ENCODE measurements around the gene ACAA2. TPM values are rescaled to one million over a fixed set of nuclear protein-coding genes. Genes with fewer than 3 reads are reported as not detected.
"Not testable (repeated sequence)": the region's sequence is repeated elsewhere in the genome, so short reads cannot be mapped to it uniquely, and the experiment has no call there.

Gene ACAA2
- total and polyA plus RNA-seq, 5 experiments from 2014 or later: 27.2 to 106 (median 59.7) TPM

GRCh38 chr18:49843131-49843530, 29.8 kb upstream of the ACAA2 start:
- no peak overlapping the region for H3K27ac Mint-ChIP-seq
- H3K4me3 Mint-ChIP-seq: no peak overlapping the region
- ATAC-seq (no peak), DNase-seq (no peak)
- H3K36me3 Mint-ChIP-seq: peaks cover 0 to 3% (median 0%) of the 10 kb centered on the region in 3 donors
- POLR2A ChIA-PET: no interaction called here
- H3K4me1 Mint-ChIP-seq: peaks cover 0 to 3% (median 0%) of the 10 kb centered on the region in 4 donors
- peaks cover 0 to 10% (median 0%) of the 10 kb centered on the region in 9 donors for H3K9me3 Mint-ChIP-seq
- peaks cover 0 to 17% (median 4%) of the 10 kb centered on the region in 5 donors for H3K27me3 Mint-ChIP-seq

- no peak overlapping the region for H3K4me3 Mint-ChIP-seq
- H3K27me3 Mint-ChIP-seq: peaks cover 0 to 13% (median 0%) of the 10 kb centered on the region in 5 donors
- POLR2A ChIA-PET: no interaction called here
- peaks cover 0 to under 1% (median 0%) of the 10 kb centered on the region in 3 donors for H3K36me3 Mint-ChIP-seq
- DNase-seq (no peak), ATAC-seq (no peak)
- peaks cover 0 to 3% (median 0%) of the 10 kb centered on the region in 4 donors for H3K4me1 Mint-ChIP-seq
- no peak overlapping the region for H3K27ac Mint-ChIP-seq
- H3K9me3 Mint-ChIP-seq: peaks cover 0 to 10% (median 0%) of the 10 kb centered on the region in 9 donors
These were observed 29.3 kb upstream of the ACAA2 start for GRCh38 chr18:49842656-49843055.

GRCh38 chr18:49841236-49842217, 28.2 kb upstream of the ACAA2 start:
- Mint-ChIP-seq H3K36me3 (no peaks in the 10 kb centered on the region), H3K4me1 (peaks cover 0 to 3% (median 0%) of the 10 kb centered on the region in 4 donors), H3K27me3 (peaks cover 0 to 1% (median 0%) of the 10 kb centered on the region in 5 donors), H3K9me3 (peaks cover 0 to 10% (median 0%) of the 10 kb centered on the region in 9 donors), H3K4me3 (no peak overlapping the region), H3K27ac (peak overlapping the region in 2 of 10 donors; percentile 33 to 39)
- POLR2A ChIA-PET: interaction anchor here (0.6 kb wide), 1 partner anchor 478 kb away, joined by 3 read pairs; no protein-coding TSS in a partner anchor
- DNase-seq (no peak), ATAC-seq (no peak)

GRCh38 chr18:49839012-49839411, 25.7 kb upstream of the ACAA2 start:
- ATAC-seq (no peak), DNase-seq (no peak)
- H3K4me3 Mint-ChIP-seq: no peak overlapping the region
- H3K27me3 Mint-ChIP-seq: no peaks in the 10 kb centered on the region
- H3K9me3 Mint-ChIP-seq: peaks cover 0 to 10% (median 0%) of the 10 kb centered on the region in 9 donors
- POLR2A ChIA-PET: no interaction called here
- no peaks in the 10 kb centered on the region for H3K36me3 Mint-ChIP-seq
- peaks cover 0 to 3% (median 0%) of the 10 kb centered on the region in 4 donors for H3K4me1 Mint-ChIP-seq
- peak overlapping the region in 1 of 10 donors; percentile 24 for H3K27ac Mint-ChIP-seq

- ATAC-seq (no peak), DNase-seq (no peak)
- Mint-ChIP-seq H3K27ac (peak overlapping the region in 1 of 10 donors; percentile 15), H3K4me3 (no peak overlapping the region), H3K4me1 (peaks cover 0 to 3% (median 0%) of the 10 kb centered on the region in 4 donors), H3K36me3 (no peaks in the 10 kb centered on the region), H3K27me3 (no peaks in the 10 kb centered on the region), H3K9me3 (peaks cover 0 to 10% (median 0%) of the 10 kb centered on the region in 9 donors)
- POLR2A ChIA-PET: interaction anchor here (0.5 kb wide), 1 partner anchor 419 kb away, joined by 6 read pairs; no protein-coding TSS in a partner anchor
These were observed 25.0 kb upstream of the ACAA2 start for GRCh38 chr18:49838381-49838780.

- Mint-ChIP-seq H3K4me1 (no peaks in the 10 kb centered on the region), H3K36me3 (no peaks in the 10 kb centered on the region), H3K27me3 (no peaks in the 10 kb centered on the region), H3K9me3 (peaks cover 0 to 10% (median 0%) of the 10 kb centered on the region in 9 donors), H3K4me3 (no peak overlapping the region), H3K27ac (peak overlapping the region in 1 of 10 donors; percentile 15)
- DNase-seq (no peak), ATAC-seq (no peak)
- POLR2A ChIA-PET: no interaction called here
These were observed 24.6 kb upstream of the ACAA2 start for GRCh38 chr18:49837889-49838288.

GRCh38 chr18:49837316-49837835, 24.0 kb upstream of the ACAA2 start:
- H3K9me3 Mint-ChIP-seq, H3K4me3 Mint-ChIP-seq, H3K4me1 Mint-ChIP-seq, ATAC-seq, H3K27ac Mint-ChIP-seq, DNase-seq, POLR2A ChIA-PET, H3K36me3 Mint-ChIP-seq, H3K27me3 Mint-ChIP-seq: not testable (repeated sequence)

- ATAC-seq (no peak), DNase-seq (no peak)
- POLR2A ChIA-PET: no interaction called here
- peaks cover 0 to 2% (median 0%) of the 10 kb centered on the region in 4 donors for H3K4me1 Mint-ChIP-seq
- no peak overlapping the region for H3K4me3 Mint-ChIP-seq
- H3K9me3 Mint-ChIP-seq: peaks cover 0 to 10% (median 0%) of the 10 kb centered on the region in 9 donors
- peak overlapping the region in 1 of 10 donors; percentile 60 for H3K27ac Mint-ChIP-seq
- H3K27me3 Mint-ChIP-seq: no peaks in the 10 kb centered on the region
- no peaks in the 10 kb centered on the region for H3K36me3 Mint-ChIP-seq
These were observed 22.1 kb upstream of the ACAA2 start for GRCh38 chr18:49835405-49835804.

GRCh38 chr18:49834258-49834657, 20.9 kb upstream of the ACAA2 start:
- H3K27me3 Mint-ChIP-seq: no peaks in the 10 kb centered on the region
- no peak for ATAC-seq
- no peaks in the 10 kb centered on the region for H3K36me3 Mint-ChIP-seq
- no peak overlapping the region for H3K4me3 Mint-ChIP-seq
- DNase-seq: no peak
- POLR2A ChIA-PET: no interaction called here
- H3K27ac Mint-ChIP-seq: no peak overlapping the region
- peaks cover 0 to 2% (median 0%) of the 10 kb centered on the region in 4 donors for H3K4me1 Mint-ChIP-seq
- peaks cover 0 to 12% (median 8%) of the 10 kb centered on the region in 9 donors for H3K9me3 Mint-ChIP-seq

- no peak overlapping the region for H3K27ac Mint-ChIP-seq
- H3K9me3 Mint-ChIP-seq: peaks cover 0 to 15% (median 10%) of the 10 kb centered on the region in 9 donors
- ATAC-seq: no peak
- DNase-seq: no peak
- POLR2A ChIA-PET: no interaction called here
- no peaks in the 10 kb centered on the region for H3K36me3 Mint-ChIP-seq
- no peaks in the 10 kb centered on the region for H3K27me3 Mint-ChIP-seq
- H3K4me1 Mint-ChIP-seq: peaks cover 0 to 2% (median 0%) of the 10 kb centered on the region in 4 donors
- no peak overlapping the region for H3K4me3 Mint-ChIP-seq
These were observed 20.5 kb upstream of the ACAA2 start for GRCh38 chr18:49833814-49834213.

GRCh38 chr18:49832221-49832647, 18.9 kb upstream of the ACAA2 start:
- DNase-seq: no peak
- Mint-ChIP-seq H3K27me3 (no peaks in the 10 kb centered on the region), H3K27ac (no peak overlapping the region), H3K36me3 (peaks cover 3 to 11% (median 4%) of the 10 kb centered on the region in 3 donors), H3K4me1 (peaks cover 0 to 5% (median 0%) of the 10 kb centered on the region in 4 donors), H3K9me3 (peaks cover 6 to 29% (median 20%) of the 10 kb centered on the region in 9 donors), H3K4me3 (no peak overlapping the region)
- no peak for ATAC-seq
- POLR2A ChIA-PET: interaction anchor here (0.5 kb wide), 1 partner anchor 1058 kb away, joined by 3 read pairs; no protein-coding TSS in a partner anchor

GRCh38 chr18:49827996-49828395, 14.7 kb upstream of the ACAA2 start:
- Mint-ChIP-seq H3K27ac (no peak overlapping the region), H3K9me3 (peaks cover 8 to 39% (median 25%) of the 10 kb centered on the region in 9 donors), H3K4me1 (peaks cover 0 to 9% (median 3%) of the 10 kb centered on the region in 4 donors), H3K27me3 (peaks cover 0 to 1% (median 0%) of the 10 kb centered on the region in 5 donors), H3K36me3 (peaks cover 5 to 17% (median 12%) of the 10 kb centered on the region in 3 donors), H3K4me3 (no peak overlapping the region)
- ATAC-seq (no peak), DNase-seq (no peak)
- POLR2A ChIA-PET: no interaction called here
